ENCODE data around the gene TENM3. TPM values are rescaled to one million over a fixed set of nuclear protein-coding genes. Genes with fewer than 3 reads are reported as not detected.

Gene TENM3
- total and polyA plus RNA-seq, 2 of the 8 experiments (the other 6 are each of a cell fraction or from before 2014, with no cell fraction given), result 36.9 to 69.3 TPM

DNA sequence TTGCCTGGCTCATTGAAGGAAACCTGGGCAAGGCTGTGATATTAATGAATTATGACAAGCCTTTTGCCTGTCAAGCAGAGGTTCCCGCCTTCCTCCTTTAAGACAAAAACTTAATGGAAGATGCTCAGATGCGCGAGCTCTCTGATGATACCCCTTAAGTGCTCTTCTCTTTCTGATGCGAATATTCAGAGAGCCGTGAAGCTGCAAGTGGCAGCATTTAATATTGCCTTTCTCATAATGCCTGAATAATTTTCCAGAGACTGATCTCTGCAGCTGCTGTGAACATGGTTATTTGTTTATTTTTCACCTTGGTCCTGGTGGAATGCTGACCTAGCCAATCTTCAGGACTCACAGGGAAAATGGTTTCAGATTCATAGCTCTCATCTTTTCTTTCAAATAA lies 251.8 kb downstream of the TENM3 start (continued):
- TF ChIP-seq EZH2 (IDR thresholded peaks at IDR 0.05; ENCODE audit: low read depth, low read length, severe bottlenecking), result no peak
- no peak for TF ChIP-seq GTF2F1 (IDR thresholded peaks at IDR 0.05; ENCODE audit: borderline replicate concordance, low read depth, low read length)
- TF ChIP-seq EGR1 (IDR thresholded peaks at IDR 0.05; ENCODE audit: borderline replicate concordance, low read depth, low read length), result no peak
- no peak for TF ChIP-seq SAP30 (IDR thresholded peaks at IDR 0.05; ENCODE audit: insufficient read depth, insufficient replicate concordance, low read length)
